Colonic mucosa (tissue), 4 donors: Measurements from ENCODE around the gene ESYT1. TPM values are rescaled to one million over a fixed set of nuclear protein-coding genes. Genes with fewer than 3 reads are reported as not detected.
A peak's percentile ranks its signal among the peaks of the same experiment; 100 is the strongest.

ENCODE experiments used
- DNase-seq: peaks from one replicate; pipeline ENCODE4 v3.0.0-alpha.2; 2020
- H3K27ac ChIP-seq: fragments of 200-600 bp; one replicate; pipeline ENCODE4 v1.8.0; 2021
- H3K27me3 ChIP-seq: fragments of 200-600 bp; one replicate; pipeline ENCODE4 v1.8.0; 2021
- H3K36me3 ChIP-seq: fragments of 200-600 bp; one replicate; pipeline ENCODE4 v1.8.0; 2021
- H3K4me1 ChIP-seq: fragments of 200-600 bp; one replicate; pipeline ENCODE4 v1.8.0; 2021; ENCODE audit warnings: mild to moderate bottlenecking
- H3K4me3 ChIP-seq: fragments of 200-600 bp; one replicate; pipeline ENCODE4 v1.8.0; 2021
- H3K9ac ChIP-seq, 2 donors: one replicate each; pipeline ENCODE4 v1.7.0; 2013; ENCODE audit warnings: control low read depth in 2 of 2, low read depth in 2 of 2, low read length in 2 of 2
- H3K9me3 ChIP-seq: fragments of 200-600 bp; one replicate; pipeline ENCODE4 v1.8.0; 2021
- CTCF ChIP-seq: fragments of 200-600 bp; IDR thresholded peaks from one replicate; pipeline ENCODE4 v1.8.0; 2022; ENCODE audit warnings: antibody characterized with exemption, mild to moderate bottlenecking
- intact Hi-C: fragments of 100-400 bp; cut with DNase I; formaldehyde crosslinking; loops from one replicate; pipeline ENCODE4 v1.14.1; 2022
- total RNA-seq, 2 donors: library from RNA; stranded (reverse); fragmentation: NEBNext Ultra II Directional in 1 of 2; extraction: Animal tissue kit (Norgen Biotek cat#: 25700) in 1 of 2; gene quantifications; one replicate each; pipeline ENCODE4 v1.2.1, GENCODE V29; 2021
- donor health status: healthy.
- donor health status: DM: no; HTN: no; CAD: no.
- donor health status: DM: no; HTN: no; CAD: no.

Gene ESYT1
- total RNA-seq, 2 donors from 2014 or later, result 63.9 to 72.8 TPM

GRCh38 chr12:56189099-56189917 is 61.2 kb downstream of the ESYT1 start, which contains the start of gene SMARCC2:
TSS of gene SMARCC2 (minus strand) at chr12:56189483. CDS start at chr12:56189461, 22 bp downstream.
- Histone ChIP-seq H3K9ac (peak within 1 kb of the TSS; percentile 88 to 94), H3K27ac (peak within 1 kb of the TSS; percentile 95), H3K9me3 (no peaks in the 10 kb centered on the region), H3K4me1 (peaks cover 13% of the 10 kb centered on the region), H3K27me3 (no peaks in the 10 kb centered on the region), H3K36me3 (no peaks in the 10 kb centered on the region), H3K4me3 (peak within 1 kb of the TSS; percentile 78)
- intact Hi-C loops, result loop anchor here (2.0 kb wide), 1 partner anchor 65 kb away; no protein-coding TSS in a partner anchor
- peak; percentile 56 for TF ChIP-seq CTCF
- DNase-seq, result peak; percentile 94

- H3K27me3 ChIP-seq, result no peaks in the 10 kb centered on the region
Measured at GRCh38 chr12:56189918-56190694, 62.0 kb downstream of the ESYT1 start.

GRCh38 chr12:56190695-56191155 is 62.7 kb downstream of the ESYT1 start:
- peak overlapping the region; percentile 78 for H3K4me3 ChIP-seq
- no peaks in the 10 kb centered on the region for H3K9me3 ChIP-seq
- H3K27me3 ChIP-seq, result no peaks in the 10 kb centered on the region
- H3K9ac ChIP-seq, result peak overlapping the region; percentile 60 to 83
- no peak for DNase-seq
- no peaks in the 10 kb centered on the region for H3K36me3 ChIP-seq
- peak overlapping the region; percentile 95 for H3K27ac ChIP-seq
- intact Hi-C loops, result loop anchor here (5.0 kb wide), 1 partner anchor 272 kb away; no protein-coding TSS in a partner anchor
- H3K4me1 ChIP-seq, result peaks cover 13% of the 10 kb centered on the region
- TF ChIP-seq CTCF, result no peak

More at GRCh38 chr12:56189918-56190694, 62.0 kb downstream of the ESYT1 start:
- Histone ChIP-seq H3K9me3 (no peaks in the 10 kb centered on the region), H3K4me3 (peak overlapping the region; percentile 78), H3K9ac (peak overlapping the region; percentile 60 to 83), H3K27ac (peak overlapping the region; percentile 95), H3K36me3 (no peaks in the 10 kb centered on the region), H3K4me1 (peaks cover 13% of the 10 kb centered on the region)
- peak; percentile 92 for DNase-seq
- intact Hi-C loops, result loop anchor here (2.0 to 5.0 kb wide), 2 partner anchors 65 to 272 kb away; no protein-coding TSS in a partner anchor
- no peak for TF ChIP-seq CTCF

GRCh38 chr12:56192582-56192981 is 64.5 kb downstream of the ESYT1 start:
- Histone ChIP-seq H3K4me1 (peaks cover 4% of the 10 kb centered on the region), H3K9me3 (no peaks in the 10 kb centered on the region), H3K36me3 (no peaks in the 10 kb centered on the region), H3K4me3 (no peak overlapping the region), H3K9ac (no peak overlapping the region), H3K27ac (no peak overlapping the region), H3K27me3 (no peaks in the 10 kb centered on the region)
- no peak for DNase-seq
- intact Hi-C loops, result loop anchor here (5.0 kb wide), 1 partner anchor 270 kb away; no protein-coding TSS in a partner anchor
- TF ChIP-seq CTCF, result no peak

DNA sequence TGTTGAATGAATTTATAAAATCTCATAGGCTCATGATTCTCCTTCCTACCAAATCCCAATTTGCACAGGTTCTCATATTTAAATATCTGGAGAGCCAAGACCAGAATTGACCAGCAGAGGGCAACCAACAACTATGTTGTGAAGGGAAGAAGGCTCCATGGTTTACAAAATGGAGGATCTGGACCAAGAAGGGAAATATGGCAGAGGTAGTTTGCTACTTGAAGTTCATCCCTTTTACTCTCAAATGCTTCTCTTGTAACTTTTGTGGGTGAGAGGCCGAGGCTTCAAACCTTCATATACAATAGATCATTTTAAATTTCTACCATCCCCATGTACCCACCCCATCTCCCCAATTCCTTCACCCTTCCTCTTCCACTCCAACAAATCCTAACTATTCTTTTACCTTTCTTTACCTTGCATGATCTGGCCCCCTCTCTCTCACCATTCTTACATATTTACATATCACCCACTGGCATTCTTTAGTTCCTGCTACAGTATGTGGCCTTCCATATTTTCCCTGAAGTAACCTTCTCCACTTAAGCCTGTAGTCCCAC is 65.0 kb downstream of the ESYT1 start:
- Histone ChIP-seq H3K4me3 (no peak overlapping the region), H3K4me1 (peaks cover 2% of the 10 kb centered on the region), H3K9me3 (no peaks in the 10 kb centered on the region), H3K27ac (no peak overlapping the region), H3K9ac (no peak overlapping the region), H3K36me3 (no peaks in the 10 kb centered on the region), H3K27me3 (no peaks in the 10 kb centered on the region)
- intact Hi-C loops, result loop anchor here (5.0 kb wide), 1 partner anchor 269 kb away; no protein-coding TSS in a partner anchor
- peak; percentile 93 for DNase-seq
- peak; percentile 74 for TF ChIP-seq CTCF
